Frontal cortex (tissue), 4 donors: ENCODE results near the gene ATG7. TPM values are rescaled to one million over a fixed set of nuclear protein-coding genes. Genes with fewer than 3 reads are reported as not detected.
"Not testable (repeated sequence)": the region's sequence is repeated elsewhere in the genome, so short reads cannot be mapped to it uniquely, and the experiment has no call there.

Experiments used
- DNase-seq, 2 donors: peaks; one replicate each; pipeline ENCODE4 v3.0.0; 2012; ENCODE audit warnings: low spot score in 2 of 2
- FAIRE-seq: peaks from 2 replicates; lab custom pipeline; 2012; peaks lifted over from hg19 to GRCh38; lab: Jason Lieb, UNC
- total RNA-seq: library from RNA; depleted of rRNA; stranded (reverse); fragments of >200 nt; gene quantifications from one replicate; pipeline ENCODE4 v1.2.3, GENCODE V29; 2014
- donor health status: control.
- donor health status: control.
- donor health status: control.

ATG7 gene
- total RNA-seq, 1 donor from 2014 or later, result 19.2 TPM

- DNase-seq (no peak), FAIRE-seq (no peak)
Observed at GRCh38 chr3:11250902-11251806, 21.0 kb upstream of the ATG7 start.

DNA sequence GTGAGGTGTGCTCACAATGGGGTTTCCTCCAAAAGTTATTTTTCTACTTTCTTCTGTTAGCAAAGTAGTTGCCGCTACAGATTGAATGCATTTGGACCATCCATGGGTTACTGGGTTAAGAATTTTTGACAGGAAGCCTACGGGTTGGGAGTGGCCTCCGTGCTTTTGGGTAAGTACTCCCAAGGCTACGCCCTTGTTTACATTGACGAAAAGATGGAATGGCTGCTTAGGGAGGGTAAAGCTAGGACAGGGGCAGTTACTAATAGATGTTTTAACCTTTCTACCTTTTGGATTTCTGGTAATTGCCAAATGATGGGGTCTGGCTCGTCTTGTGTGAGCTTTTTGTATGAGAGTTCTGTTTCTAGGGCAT is 20.4 kb upstream of the ATG7 start:
- FAIRE-seq (no peak), DNase-seq (no peak)

DNA sequence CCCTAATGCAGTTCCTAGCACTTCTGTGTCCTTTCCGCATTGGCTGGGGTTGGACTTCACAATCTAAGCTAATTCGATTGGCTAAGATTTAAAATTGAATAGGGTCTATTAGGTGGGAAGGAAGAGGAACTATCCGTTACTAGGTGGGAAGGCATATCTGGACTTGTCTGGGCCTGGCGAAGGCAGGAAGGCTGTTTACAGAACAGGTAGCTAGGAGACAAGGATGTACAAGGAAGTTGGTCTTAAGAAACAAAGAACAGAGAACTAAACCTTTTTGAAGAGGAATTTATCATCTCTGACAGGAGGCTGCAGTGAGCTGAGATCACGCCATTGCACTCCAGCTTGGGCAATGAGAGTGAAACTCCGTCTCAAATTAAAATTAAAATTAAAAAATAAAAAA is 17.3 kb upstream of the ATG7 start:
- FAIRE-seq (no peak), DNase-seq (no peak)

GRCh38 chr3:11255537-11255936 is 16.7 kb upstream of the ATG7 start:
- not testable (repeated sequence) for DNase-seq, FAIRE-seq

GRCh38 chr3:11258958-11259357 is 13.2 kb upstream of the ATG7 start:
- DNase-seq, result no peak
- no peak for FAIRE-seq

DNA sequence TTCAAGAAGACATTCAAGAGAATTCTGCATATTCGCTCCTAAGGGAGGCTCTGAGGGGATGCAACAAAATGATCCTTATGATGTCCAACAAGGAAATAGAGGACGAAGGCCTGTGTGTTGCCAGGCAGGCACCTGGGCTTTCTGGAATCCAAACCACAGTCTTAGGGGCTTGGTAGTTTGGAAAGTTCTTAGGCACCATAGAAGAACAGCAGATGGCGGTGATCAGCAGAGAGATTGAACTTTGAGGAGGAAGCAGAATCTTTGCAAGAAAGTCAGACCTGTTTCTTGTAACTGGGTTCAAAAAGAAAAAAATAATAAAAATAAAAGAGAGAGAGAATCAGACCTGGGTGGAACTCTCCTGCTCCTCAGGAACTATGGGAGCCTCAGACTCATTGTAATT is 11.7 kb upstream of the ATG7 start:
- DNase-seq, result no peak
- FAIRE-seq, result no peak

GRCh38 chr3:11269007-11269406 is 3.2 kb upstream of the ATG7 start:
- no peak for DNase-seq
- no peak for FAIRE-seq

DNA sequence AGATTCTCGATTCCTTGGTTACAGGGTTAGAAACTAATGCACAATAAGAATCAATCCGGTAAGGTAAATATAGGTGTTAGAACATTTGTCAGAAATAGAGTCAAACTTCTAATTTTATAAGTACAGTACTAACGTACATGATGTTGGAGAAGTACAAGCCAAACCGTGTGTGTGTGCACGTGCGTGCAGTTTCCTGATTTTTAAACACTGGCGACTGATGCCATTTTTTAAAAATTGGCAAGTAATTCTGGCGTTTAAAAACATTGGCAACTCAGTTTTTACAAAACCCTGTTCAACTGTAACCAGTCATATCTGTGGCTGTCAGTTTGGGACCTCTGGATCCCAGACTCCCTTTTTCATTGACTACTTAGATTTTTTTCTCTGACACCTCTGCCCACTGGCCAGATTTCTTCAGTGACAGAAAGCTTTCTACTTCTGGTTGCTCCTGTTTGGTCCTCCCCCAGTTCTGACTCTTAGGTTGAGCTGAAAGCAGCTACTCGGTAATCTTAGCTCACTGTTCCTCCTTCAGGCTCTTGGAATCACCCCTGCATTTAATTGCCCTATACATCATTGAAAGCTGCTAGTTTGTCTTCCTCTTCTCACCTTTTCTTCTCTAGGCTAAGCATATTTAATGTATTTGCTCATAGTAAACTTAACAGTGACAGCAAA is 843 bp downstream of the ATG7 start:
- no peak for FAIRE-seq
- no peak for DNase-seq

- FAIRE-seq (no peak), DNase-seq (no peak)
Observed at GRCh38 chr3:11273891-11274291, 1.7 kb downstream of the ATG7 start.

DNA sequence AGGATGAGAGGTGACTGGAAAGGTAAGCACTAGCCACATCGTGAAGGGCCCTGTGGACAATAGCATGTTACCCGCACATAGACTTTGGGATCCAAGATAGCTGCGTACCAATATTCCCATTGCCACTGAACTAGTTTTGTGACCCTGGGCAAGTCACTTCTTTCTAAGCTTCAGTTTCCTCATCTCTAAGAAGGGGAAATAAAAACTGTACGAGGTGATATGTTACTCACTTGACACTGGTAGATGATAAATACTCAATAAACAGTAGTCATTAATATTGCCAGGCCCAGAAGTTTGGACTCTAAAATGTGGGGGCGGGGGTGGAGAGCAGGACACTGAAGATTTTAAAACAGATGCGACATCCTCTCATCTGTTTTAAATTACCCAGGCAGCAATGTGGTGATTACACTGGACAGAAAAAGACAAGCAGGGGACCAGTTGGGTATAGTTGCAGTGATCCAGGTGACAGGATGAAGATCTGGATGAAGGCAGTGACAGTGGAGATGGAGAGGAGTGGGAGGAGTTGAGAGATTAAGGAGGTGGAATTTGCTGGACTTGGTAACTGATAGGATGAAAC is 2.5 kb downstream of the ATG7 start:
- DNase-seq (no peak), FAIRE-seq (no peak)

GRCh38 chr3:11275926-11276325 is 3.7 kb downstream of the ATG7 start:
- no peak for DNase-seq
- FAIRE-seq, result no peak

GRCh38 chr3:11276901-11277300 is 4.7 kb downstream of the ATG7 start:
- FAIRE-seq (no peak), DNase-seq (no peak)

- DNase-seq (peak; percentile 45 to 46), FAIRE-seq (no peak)
Observed at GRCh38 chr3:11282250-11283138, 10.3 kb downstream of the ATG7 start.

DNA sequence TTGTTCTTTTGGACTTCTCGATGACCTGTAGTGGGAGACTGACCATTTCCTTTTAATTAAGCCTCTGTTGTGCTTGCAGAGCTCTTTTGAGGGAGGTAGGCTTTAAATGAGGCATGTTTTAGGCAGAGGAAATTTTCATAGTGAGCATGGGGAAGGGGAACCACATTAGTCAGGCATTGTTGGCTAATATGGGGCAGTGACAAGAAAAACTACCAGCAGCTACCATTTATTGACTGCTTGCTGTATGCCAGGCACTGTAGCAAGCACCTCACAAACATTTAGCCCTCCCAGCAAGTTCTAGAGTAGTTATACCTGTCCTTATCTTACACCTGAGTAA is 10.9 kb downstream of the ATG7 start:
- no peak for DNase-seq
- FAIRE-seq, result no peak

DNA sequence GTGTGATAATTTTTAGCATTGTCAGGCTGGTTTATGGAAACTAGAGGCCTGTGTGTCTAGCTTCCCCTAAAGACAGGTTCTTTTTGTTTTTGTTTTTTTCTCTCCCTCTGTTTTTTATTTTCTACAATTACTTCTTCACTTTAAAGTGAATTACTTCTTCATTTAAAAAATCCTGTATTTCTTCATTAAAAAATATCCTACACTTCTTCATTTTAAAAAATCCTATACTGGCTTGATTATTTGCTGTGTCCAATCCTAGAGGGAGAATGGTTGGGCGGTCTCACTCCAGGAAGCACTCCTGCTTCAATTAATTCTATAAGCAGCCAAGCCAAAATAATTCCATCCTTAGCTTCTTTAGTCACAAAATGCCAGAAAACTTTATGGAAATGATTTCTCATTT is 11.8 kb downstream of the ATG7 start:
- FAIRE-seq (no peak), DNase-seq (no peak)

DNA sequence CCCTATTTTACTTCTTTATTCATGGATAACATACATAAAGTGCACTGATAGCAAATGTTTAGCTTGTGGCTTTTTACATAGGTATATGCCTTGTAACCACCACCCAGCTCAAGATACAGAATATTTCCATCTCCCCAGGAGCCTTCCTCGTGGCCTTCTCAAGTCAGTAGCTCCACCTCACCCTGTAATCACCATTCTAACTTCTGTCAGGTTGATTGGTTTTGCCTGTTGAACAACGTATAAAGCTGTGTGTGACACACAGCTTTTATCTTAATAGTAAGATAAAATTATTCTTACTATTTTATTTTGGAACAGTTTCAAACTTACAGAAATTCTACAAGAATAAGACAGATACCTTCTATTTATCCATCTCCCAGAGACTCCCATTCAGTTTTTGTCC is 13.3 kb downstream of the ATG7 start:
- DNase-seq, result no peak
- FAIRE-seq, result no peak

DNA sequence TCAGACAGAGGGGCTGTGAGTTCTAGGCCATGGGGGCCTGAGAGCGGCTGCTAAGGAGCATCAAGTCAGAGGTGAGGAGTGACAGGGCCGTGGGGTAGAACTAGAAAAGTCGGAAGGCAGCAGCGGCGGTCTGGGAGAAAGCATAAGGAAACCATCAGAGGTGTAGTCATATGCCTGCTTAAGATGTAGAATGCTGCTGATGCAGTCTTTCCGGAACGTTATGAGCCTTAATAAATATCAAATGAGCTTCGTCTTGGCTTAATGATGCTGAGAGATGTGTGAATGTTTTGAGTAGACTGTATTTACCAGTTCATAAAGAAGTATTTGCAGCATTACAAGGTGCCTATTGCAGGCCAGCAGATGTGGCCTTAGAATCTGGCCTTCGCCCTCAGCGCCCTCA is 15.2 kb downstream of the ATG7 start:
- no peak for DNase-seq
- FAIRE-seq, result no peak

GRCh38 chr3:11288021-11288491 is 15.9 kb downstream of the ATG7 start:
- FAIRE-seq (no peak), DNase-seq (no peak)

- no peak for DNase-seq
Observed at GRCh38 chr3:11288786-11289637, 16.8 kb downstream of the ATG7 start.

More at GRCh38 chr3:11288786-11289637, 16.8 kb downstream of the ATG7 start:
- FAIRE-seq, result no peak
